Mononuclear cell (primary cell): ENCODE measurements around the gene GPR151. TPM values are rescaled to one million over a fixed set of nuclear protein-coding genes. Genes with fewer than 3 reads are reported as not detected.

Experiments used
- H3K27me3 ChIP-seq: 2 replicates; pipeline ENCODE4 v1.6.0; 2011; ENCODE audit warnings: low read length, control low read depth; ENCODE audit not compliant: insufficient read depth
- H3K4me1 ChIP-seq: 2 replicates; pipeline ENCODE4 v1.5.1; 2011; ENCODE audit warnings: mild to moderate bottlenecking, low read length, control low read depth; ENCODE audit not compliant: insufficient read depth
- H3K4me3 ChIP-seq: 2 replicates; pipeline ENCODE4 v1.5.1; 2011; ENCODE audit warnings: mild to moderate bottlenecking, low read length, moderate library complexity
- H3K9me3 ChIP-seq: 2 replicates; pipeline ENCODE4 v1.5.1; 2011; ENCODE audit warnings: low read depth, mild to moderate bottlenecking, control low read depth, low read length
- total RNA-seq: library from RNA; depleted of rRNA; stranded (reverse); fragments of >200 nt; gene quantifications from one replicate; pipeline ENCODE4 v1.2.3, GENCODE V29; 2012

Gene GPR151
- total RNA-seq, 1 donor: not detected

GRCh38 chr5:146533260-146533857 lies 17.4 kb upstream of the GPR151 start:
- no peaks in the 10 kb centered on the region for H3K9me3 ChIP-seq
- no peaks in the 10 kb centered on the region for H3K27me3 ChIP-seq
- no peaks in the 10 kb centered on the region for H3K4me1 ChIP-seq
- no peak overlapping the region for H3K4me3 ChIP-seq

- Histone ChIP-seq H3K4me1 (no peaks in the 10 kb centered on the region), H3K9me3 (no peaks in the 10 kb centered on the region), H3K4me3 (no peak overlapping the region), H3K27me3 (no peaks in the 10 kb centered on the region)
Measured at GRCh38 chr5:146529984-146530383, 14.0 kb upstream of the GPR151 start.

- no peaks in the 10 kb centered on the region for H3K9me3 ChIP-seq
- no peaks in the 10 kb centered on the region for H3K27me3 ChIP-seq
- no peak overlapping the region for H3K4me3 ChIP-seq
- H3K4me1 ChIP-seq: no peaks in the 10 kb centered on the region
Measured at GRCh38 chr5:146528236-146528635, 12.2 kb upstream of the GPR151 start.

- H3K27me3 ChIP-seq: no peaks in the 10 kb centered on the region
- no peak overlapping the region for H3K4me3 ChIP-seq
- H3K9me3 ChIP-seq: no peaks in the 10 kb centered on the region
- no peaks in the 10 kb centered on the region for H3K4me1 ChIP-seq
Measured at GRCh38 chr5:146527785-146528184, 11.8 kb upstream of the GPR151 start.

- no peaks in the 10 kb centered on the region for H3K4me1 ChIP-seq
- H3K4me3 ChIP-seq: no peak overlapping the region
- H3K9me3 ChIP-seq: no peaks in the 10 kb centered on the region
- H3K27me3 ChIP-seq: no peaks in the 10 kb centered on the region
Measured at GRCh38 chr5:146523698-146524097, 7.7 kb upstream of the GPR151 start.

- Histone ChIP-seq H3K4me1 (no peaks in the 10 kb centered on the region), H3K4me3 (no peak overlapping the region), H3K27me3 (no peaks in the 10 kb centered on the region)
Measured at GRCh38 chr5:146521403-146522106, 5.6 kb upstream of the GPR151 start.

GRCh38 chr5:146520731-146521130 lies 4.7 kb upstream of the GPR151 start:
- no peaks in the 10 kb centered on the region for H3K4me1 ChIP-seq
- no peaks in the 10 kb centered on the region for H3K9me3 ChIP-seq
- no peaks in the 10 kb centered on the region for H3K27me3 ChIP-seq
- no peak overlapping the region for H3K4me3 ChIP-seq

More at GRCh38 chr5:146521403-146522106, 5.6 kb upstream of the GPR151 start:
- no peaks in the 10 kb centered on the region for H3K9me3 ChIP-seq

- H3K4me1 ChIP-seq: no peaks in the 10 kb centered on the region
- no peaks in the 10 kb centered on the region for H3K27me3 ChIP-seq
- no peaks in the 10 kb centered on the region for H3K9me3 ChIP-seq
- no peak overlapping the region for H3K4me3 ChIP-seq
Measured at GRCh38 chr5:146519554-146519953, 3.6 kb upstream of the GPR151 start.

GRCh38 chr5:146515473-146516150 lies 378 bp downstream of the GPR151 start:
- Histone ChIP-seq H3K4me1 (no peaks in the 10 kb centered on the region), H3K4me3 (no peak overlapping the region), H3K9me3 (no peaks in the 10 kb centered on the region), H3K27me3 (no peaks in the 10 kb centered on the region)

GRCh38 chr5:146514575-146514974 lies 1.4 kb downstream of the GPR151 start:
- Histone ChIP-seq H3K4me1 (no peaks in the 10 kb centered on the region), H3K4me3 (no peak overlapping the region), H3K9me3 (no peaks in the 10 kb centered on the region), H3K27me3 (no peaks in the 10 kb centered on the region)

- Histone ChIP-seq H3K4me1 (no peaks in the 10 kb centered on the region), H3K4me3 (no peak overlapping the region), H3K27me3 (no peaks in the 10 kb centered on the region)
Measured at GRCh38 chr5:146513462-146513861, 2.5 kb downstream of the GPR151 start.

GRCh38 chr5:146510559-146511125 lies 5.3 kb downstream of the GPR151 start:
- H3K4me1 ChIP-seq: no peaks in the 10 kb centered on the region
- no peak overlapping the region for H3K4me3 ChIP-seq
- no peaks in the 10 kb centered on the region for H3K27me3 ChIP-seq
- no peaks in the 10 kb centered on the region for H3K9me3 ChIP-seq

More at GRCh38 chr5:146513462-146513861, 2.5 kb downstream of the GPR151 start:
- H3K9me3 ChIP-seq: no peaks in the 10 kb centered on the region

- H3K27me3 ChIP-seq: no peaks in the 10 kb centered on the region
- H3K4me1 ChIP-seq: no peaks in the 10 kb centered on the region
- no peaks in the 10 kb centered on the region for H3K9me3 ChIP-seq
- H3K4me3 ChIP-seq: no peak overlapping the region
Measured at GRCh38 chr5:146507428-146507827, 8.6 kb downstream of the GPR151 start.

GRCh38 chr5:146499680-146500079 lies 16.3 kb downstream of the GPR151 start:
- H3K9me3 ChIP-seq: no peaks in the 10 kb centered on the region
- H3K27me3 ChIP-seq: no peaks in the 10 kb centered on the region
- H3K4me3 ChIP-seq: no peak overlapping the region
- no peaks in the 10 kb centered on the region for H3K4me1 ChIP-seq

GRCh38 chr5:146494656-146495055 lies 21.3 kb downstream of the GPR151 start:
- no peaks in the 10 kb centered on the region for H3K4me1 ChIP-seq
- no peaks in the 10 kb centered on the region for H3K9me3 ChIP-seq
- no peaks in the 10 kb centered on the region for H3K27me3 ChIP-seq
- no peak overlapping the region for H3K4me3 ChIP-seq
